Prostate gland (tissue), 2 donors: ENCODE measurements around the gene FAM156B. TPM values are rescaled to one million over a fixed set of nuclear protein-coding genes. Genes with fewer than 3 reads are reported as not detected.
"Not testable (repeated sequence)": the region's sequence is repeated elsewhere in the genome, so short reads cannot be mapped to it uniquely, and the experiment has no call there.

Source experiments
- DNase-seq: peaks from one replicate; pipeline ENCODE4 v3.0.0-alpha.2; 2019; ENCODE audit warnings: low spot score
- H3K27ac ChIP-seq, 2 donors: fragments of 200-600 bp; sonication (generic); 2 replicates each; pipeline ENCODE4 v1.5.1; 2017 to 2019
- H3K27me3 ChIP-seq: fragments of 200-600 bp; sonication (generic); replicated peaks from 2 replicates; pipeline ENCODE4 v1.5.1; 2019; ENCODE audit not compliant: insufficient read depth
- H3K36me3 ChIP-seq, 2 donors: fragments of 200-600 bp; sonication (generic); 1 replicate in 1 of 2; 2 replicates in 1 of 2; pipeline versions ENCODE4 v1.5.1 to v1.8.1; 2017 to 2019
- H3K4me1 ChIP-seq: fragments of 200-600 bp; sonication (generic); replicated peaks from 2 replicates; pipeline ENCODE4 v1.5.1; 2019
- H3K4me3 ChIP-seq, 2 donors: fragments of 200-600 bp; sonication (generic); 2 replicates each; pipeline ENCODE4 v1.5.1; 2017 to 2019
- H3K9me3 ChIP-seq: fragments of 200-600 bp; sonication (generic); 2 replicates; pipeline ENCODE4 v1.5.1; 2017
- POLR2A ChIP-seq: fragments of 450-650 bp; IDR thresholded peaks from one replicate; pipeline ENCODE4 v1.6.1; 2016; ENCODE audit warnings: antibody characterized with exemption, mild to moderate bottlenecking
- POLR2AphosphoS5 ChIP-seq: sonication (generic); formaldehyde crosslinking; IDR thresholded peaks from one replicate; pipeline ENCODE4 v1.6.1; 2017; ENCODE audit warnings: antibody characterized with exemption
- WGBS: methylation state at CpG from one replicate; pipeline ENCODE4 v1.1.5; 2018; 5-methylcytosine and 5-hydroxymethylcytosine counted together
- intact Hi-C: fragments of 100-400 bp; cut with DNase I; formaldehyde crosslinking; loops from one replicate; pipeline ENCODE4 v1.14.2; 2022
- total RNA-seq, 2 donors: library from RNA; depleted of rRNA; stranded (reverse); fragments of >200 nt; gene quantifications; one replicate each; pipeline ENCODE4 v1.1.0, GENCODE V29; 2016
- TF ChIP-seq, protein P1 (sequence below), 4 experiments: fragments of 200-600 bp in 2 of 4; fragments of 450-650 bp in 2 of 4; sonication (generic) in 2 of 4; IDR thresholded peaks; 1 replicate in 3 of 4; 2 replicates in 1 of 4; pipeline ENCODE4 v1.5.1; 2016 to 2019; ENCODE audit warnings: antibody characterized with exemption in 4 of 4, mild to moderate bottlenecking in 2 of 4, moderate library complexity in 2 of 4

Gene FAM156B
- total RNA-seq, 2 donors from 2014 or later, result 11.3 to 55.2 TPM

- H3K4me3 ChIP-seq, H3K27me3 ChIP-seq, DNase-seq, intact Hi-C loops, H3K9me3 ChIP-seq, H3K36me3 ChIP-seq, H3K4me1 ChIP-seq, H3K27ac ChIP-seq: not testable (repeated sequence)
- WGBS, result no CpG with 5 or more reads among the region's 17 CpGs
Observed at GRCh38 chrX:52907900-52908299, 10.8 kb downstream of the FAM156B start.

GRCh38 chrX:52909313-52909969, 12.3 kb downstream of the FAM156B start:
- H3K36me3 ChIP-seq, H3K9me3 ChIP-seq, H3K4me3 ChIP-seq, H3K27ac ChIP-seq, intact Hi-C loops, DNase-seq, H3K4me1 ChIP-seq, H3K27me3 ChIP-seq: not testable (repeated sequence)
- no CpG with 5 or more reads among the region's 12 CpGs for WGBS

DNA sequence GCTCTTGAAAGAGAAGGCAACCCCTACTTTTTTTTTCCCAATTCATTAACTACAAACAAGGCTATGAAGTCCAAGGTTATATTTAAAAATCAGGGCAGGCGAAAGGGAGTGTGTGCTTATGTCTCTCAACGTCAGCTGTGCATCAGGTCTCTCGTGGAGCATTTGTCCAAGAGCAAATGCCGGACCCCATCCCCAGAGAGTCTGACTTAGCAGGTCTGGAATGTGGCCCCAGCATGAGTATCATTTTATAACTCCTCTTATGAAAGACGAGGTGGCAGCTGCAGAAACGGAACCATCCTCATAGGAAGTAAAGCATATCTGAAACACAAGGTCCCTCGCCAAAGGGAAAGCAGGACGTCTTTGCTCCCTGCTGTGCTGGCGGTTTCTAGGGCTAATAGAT, 16.6 kb downstream of the FAM156B start:
- H3K4me3 ChIP-seq, H3K27ac ChIP-seq, DNase-seq, H3K4me1 ChIP-seq, H3K27me3 ChIP-seq, intact Hi-C loops, H3K36me3 ChIP-seq, H3K9me3 ChIP-seq: not testable (repeated sequence)
- no CpG with 5 or more reads among the region's 9 CpGs for WGBS

GRCh38 chrX:52914704-52915103, 17.6 kb downstream of the FAM156B start:
- H3K27me3 ChIP-seq, intact Hi-C loops, H3K4me3 ChIP-seq, DNase-seq, H3K9me3 ChIP-seq, H3K36me3 ChIP-seq, H3K4me1 ChIP-seq, H3K27ac ChIP-seq: not testable (repeated sequence)
- no CpG with 5 or more reads among the region's 3 CpGs for WGBS

DNA sequence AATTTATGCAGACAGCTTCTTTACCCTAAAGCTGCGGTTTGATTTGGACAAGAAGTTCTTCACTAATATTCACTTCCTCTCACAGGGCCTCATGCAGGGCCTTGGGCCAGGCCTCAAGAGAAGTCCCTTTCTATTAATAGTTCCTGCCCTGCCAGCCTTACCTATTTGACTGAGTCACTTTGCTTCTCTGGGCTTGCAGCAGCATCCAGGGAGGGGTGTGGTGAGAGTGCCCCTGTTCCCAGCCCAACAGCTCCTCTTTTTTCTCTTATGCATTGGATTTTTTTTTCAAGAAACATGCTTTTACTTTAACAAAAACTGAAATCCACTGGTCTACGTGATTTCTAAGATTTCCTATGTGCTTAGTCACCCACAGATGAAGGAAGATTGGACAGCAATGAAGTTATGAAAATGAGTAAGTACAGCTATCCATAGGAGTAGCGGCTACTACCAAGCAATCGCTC, 26.7 kb downstream of the FAM156B start:
- TF ChIP-seq POLR2AphosphoS5 (peak; percentile 9), POLR2A (no peak)
- intact Hi-C loops, result no loop called here
- H3K27ac ChIP-seq, result no peak overlapping the region
- H3K4me1 ChIP-seq, result no peaks in the 10 kb centered on the region
- DNase-seq, result no peak
- H3K4me3 ChIP-seq, result no peak overlapping the region
- no peaks in the 10 kb centered on the region for H3K36me3 ChIP-seq
- H3K27me3 ChIP-seq, result no peaks in the 10 kb centered on the region
- 32% methylated on average over 4 of the region's 4 CpGs for WGBS
- no peaks in the 10 kb centered on the region for H3K9me3 ChIP-seq

GRCh38 chrX:52930214-52930613, 33.1 kb downstream of the FAM156B start:
- H3K36me3 ChIP-seq, H3K9me3 ChIP-seq, H3K4me1 ChIP-seq, intact Hi-C loops, H3K27ac ChIP-seq, H3K4me3 ChIP-seq, DNase-seq, H3K27me3 ChIP-seq: not testable (repeated sequence)
- 98% methylated on average over 6 of the region's 6 CpGs for WGBS

DNA sequence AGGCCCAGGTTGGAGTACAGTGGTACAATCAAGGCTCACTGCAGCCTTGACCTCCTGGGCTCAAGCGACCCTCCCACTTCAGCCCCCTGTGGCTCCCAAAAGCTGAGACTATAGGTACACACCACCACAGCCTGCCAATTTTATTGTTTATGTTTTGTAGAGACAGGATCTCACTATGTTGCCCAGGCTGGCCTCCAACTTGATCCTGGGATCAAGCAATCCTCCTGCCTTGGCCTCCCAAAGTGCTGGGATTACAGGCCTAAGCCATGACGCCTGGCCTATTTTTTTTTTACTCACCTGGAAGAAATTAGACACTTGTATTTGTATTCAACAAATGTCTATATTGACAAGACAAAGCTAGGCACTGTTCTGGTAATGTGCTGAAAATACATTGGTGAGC, 36.1 kb downstream of the FAM156B start:
- H3K27ac ChIP-seq, result no peak overlapping the region
- WGBS, result 82% methylated on average over 2 of the region's 2 CpGs
- H3K36me3 ChIP-seq, result no peaks in the 10 kb centered on the region
- no peaks in the 10 kb centered on the region for H3K4me1 ChIP-seq
- no peaks in the 10 kb centered on the region for H3K9me3 ChIP-seq
- no peak for DNase-seq
- TF ChIP-seq, protein P1, sequence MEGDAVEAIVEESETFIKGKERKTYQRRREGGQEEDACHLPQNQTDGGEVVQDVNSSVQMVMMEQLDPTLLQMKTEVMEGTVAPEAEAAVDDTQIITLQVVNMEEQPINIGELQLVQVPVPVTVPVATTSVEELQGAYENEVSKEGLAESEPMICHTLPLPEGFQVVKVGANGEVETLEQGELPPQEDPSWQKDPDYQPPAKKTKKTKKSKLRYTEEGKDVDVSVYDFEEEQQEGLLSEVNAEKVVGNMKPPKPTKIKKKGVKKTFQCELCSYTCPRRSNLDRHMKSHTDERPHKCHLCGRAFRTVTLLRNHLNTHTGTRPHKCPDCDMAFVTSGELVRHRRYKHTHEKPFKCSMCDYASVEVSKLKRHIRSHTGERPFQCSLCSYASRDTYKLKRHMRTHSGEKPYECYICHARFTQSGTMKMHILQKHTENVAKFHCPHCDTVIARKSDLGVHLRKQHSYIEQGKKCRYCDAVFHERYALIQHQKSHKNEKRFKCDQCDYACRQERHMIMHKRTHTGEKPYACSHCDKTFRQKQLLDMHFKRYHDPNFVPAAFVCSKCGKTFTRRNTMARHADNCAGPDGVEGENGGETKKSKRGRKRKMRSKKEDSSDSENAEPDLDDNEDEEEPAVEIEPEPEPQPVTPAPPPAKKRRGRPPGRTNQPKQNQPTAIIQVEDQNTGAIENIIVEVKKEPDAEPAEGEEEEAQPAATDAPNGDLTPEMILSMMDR (IDR thresholded peaks at IDR 0.05), result no peak
- TF ChIP-seq POLR2A, result no peak
- no peak for TF ChIP-seq POLR2AphosphoS5
- intact Hi-C loops, result no loop called here
- no peak overlapping the region for H3K4me3 ChIP-seq
- no peaks in the 10 kb centered on the region for H3K27me3 ChIP-seq

DNA sequence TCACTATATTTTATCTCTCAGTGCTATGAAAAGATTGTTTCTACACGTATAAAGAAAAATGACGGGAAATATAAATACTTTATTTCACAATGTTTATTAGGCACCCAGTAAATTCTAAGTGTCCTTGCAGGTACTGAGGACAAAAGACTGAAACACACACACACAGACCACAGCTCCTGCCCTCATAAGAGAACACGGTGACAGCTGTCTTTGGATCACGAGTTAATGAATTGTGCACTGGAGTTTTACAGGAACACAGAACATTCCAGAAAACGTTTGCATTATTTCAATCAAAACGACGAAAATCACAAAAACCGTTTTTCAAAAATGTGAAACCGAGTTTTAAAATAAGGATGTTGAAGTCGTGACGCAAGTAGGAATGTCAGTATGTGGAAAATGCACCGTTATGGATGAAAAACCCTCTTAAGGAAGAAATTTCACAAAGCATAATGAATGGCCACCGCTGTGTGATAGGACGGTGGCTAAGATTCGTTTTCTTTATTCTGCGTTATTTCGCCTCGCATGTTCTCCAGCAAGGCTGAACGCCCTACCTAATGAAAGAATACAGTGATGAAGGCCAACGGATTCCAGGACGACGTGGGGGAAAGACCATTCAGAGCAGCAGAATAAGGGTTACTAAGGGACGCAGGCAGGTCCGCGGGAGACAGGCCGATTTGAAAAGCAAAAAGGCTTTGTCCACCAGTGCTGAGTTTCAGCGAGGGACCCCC, 37.0 kb downstream of the FAM156B start:
- no peak for DNase-seq
- Histone ChIP-seq H3K4me1 (no peaks in the 10 kb centered on the region), H3K27ac (peak overlapping the region; percentile 89 to 91), H3K4me3 (peak overlapping the region; percentile 41 to 44), H3K9me3 (no peaks in the 10 kb centered on the region), H3K36me3 (no peaks in the 10 kb centered on the region), H3K27me3 (no peaks in the 10 kb centered on the region)
- WGBS, result under 1% methylated on average over 27 of the region's 27 CpGs
- TF ChIP-seq, protein P1 (IDR thresholded peaks at IDR 0.05), result no peak
- TF ChIP-seq POLR2A (no peak), POLR2AphosphoS5 (no peak)
- intact Hi-C loops, result no loop called here
